OCI-LY1 (cell line): ENCODE data around the gene DLD.

Source experiments
- H2AFZ ChIP-seq: fragments of 200-600 bp; sonication (generic), shearing (Covaris generic); 2 replicates; pipeline ENCODE4 v1.6.0; 2014; ENCODE audit warnings: antibody characterized with exemption, mild to moderate bottlenecking, low read length
- H3F3A ChIP-seq: fragments of 200-600 bp; sonication (generic), shearing (Covaris generic); 2 replicates; pipeline ENCODE4 v1.6.0; 2014; ENCODE audit warnings: mild to moderate bottlenecking, antibody characterized with exemption, low read length, moderate library complexity; ENCODE audit not compliant: insufficient read depth
- H3K27ac ChIP-seq: fragments of 200-600 bp; sonication (generic); 2 replicates; pipeline ENCODE4 v1.5.1; 2014; ENCODE audit warnings: low read length, mixed run types, mild to moderate bottlenecking, low read depth; ENCODE audit not compliant: poor library complexity, severe bottlenecking
- H3K27me3 ChIP-seq: fragments of 200-600 bp; sonication (generic); 2 replicates; pipeline ENCODE4 v1.6.0; 2014; ENCODE audit warnings: antibody characterized with exemption, mild to moderate bottlenecking, low read length, moderate library complexity; ENCODE audit not compliant: insufficient read depth
- H3K36me3 ChIP-seq: fragments of 200-600 bp; sonication (generic); 2 replicates; pipeline ENCODE4 v1.6.1; 2014; ENCODE audit warnings: mild to moderate bottlenecking, antibody characterized with exemption, low read length, moderate library complexity, mixed read lengths; ENCODE audit not compliant: insufficient read depth
- H3K4me1 ChIP-seq: fragments of 200-600 bp; sonication (generic); 2 replicates; pipeline ENCODE4 v1.5.1; 2014; ENCODE audit warnings: mild to moderate bottlenecking, low read length, moderate library complexity; ENCODE audit not compliant: insufficient read depth, severe bottlenecking
- H3K4me2 ChIP-seq: fragments of 200-600 bp; sonication (generic), shearing (Covaris generic); 2 replicates; pipeline ENCODE4 v1.6.1; 2014; ENCODE audit warnings: low read length
- H3K4me3 ChIP-seq: fragments of 200-600 bp; sonication (generic); 2 replicates; pipeline ENCODE4 v1.5.1; 2014; ENCODE audit warnings: low read length, low read depth, mild to moderate bottlenecking, mixed read lengths; ENCODE audit not compliant: poor library complexity, severe bottlenecking
- H3K79me2 ChIP-seq: fragments of 200-600 bp; shearing (Covaris generic); 2 replicates; pipeline ENCODE4 v1.6.1; 2016; ENCODE audit warnings: mixed run types, low read length, mixed read lengths; ENCODE audit not compliant: insufficient read depth
- H3K9ac ChIP-seq: fragments of 200-600 bp; sonication (generic), shearing (Covaris generic); 2 replicates; pipeline ENCODE4 v1.6.1; 2014; ENCODE audit warnings: mild to moderate bottlenecking, low read length, mixed read lengths
- H3K9me2 ChIP-seq: fragments of 200-600 bp; sonication (generic), shearing (Covaris generic); 2 replicates; pipeline ENCODE4 v1.6.1; 2014; ENCODE audit warnings: low read depth, mild to moderate bottlenecking, low read length, mixed read lengths
- H3K9me3 ChIP-seq: fragments of 200-600 bp; shearing (Covaris generic); 2 replicates; pipeline ENCODE4 v1.6.1; 2014; ENCODE audit warnings: low read length, mixed read lengths
- H4K20me1 ChIP-seq: fragments of 200-600 bp; sonication (generic), shearing (Covaris generic); 2 replicates; pipeline ENCODE4 v1.6.0; 2016; ENCODE audit warnings: mild to moderate bottlenecking, low read length; ENCODE audit not compliant: insufficient read depth
- EZH2 ChIP-seq: fragments of 200-600 bp; sonication (generic), shearing (Covaris generic); IDR thresholded peaks from 2 replicates; pipeline ENCODE4 v1.8.0; 2017; ENCODE audit warnings: borderline replicate concordance, mixed run types, mild to moderate bottlenecking, antibody characterized with exemption, low read length, moderate library complexity, mixed read lengths
- TF ChIP-seq, protein P1 (sequence below): fragments of 200-600 bp; sonication (generic), shearing (Covaris generic); IDR thresholded peaks from 2 replicates; pipeline ENCODE4 v1.5.1; 2017; ENCODE audit warnings: mild to moderate bottlenecking, antibody characterized with exemption, low read length, moderate library complexity, mixed read lengths

DLD gene

DNA sequence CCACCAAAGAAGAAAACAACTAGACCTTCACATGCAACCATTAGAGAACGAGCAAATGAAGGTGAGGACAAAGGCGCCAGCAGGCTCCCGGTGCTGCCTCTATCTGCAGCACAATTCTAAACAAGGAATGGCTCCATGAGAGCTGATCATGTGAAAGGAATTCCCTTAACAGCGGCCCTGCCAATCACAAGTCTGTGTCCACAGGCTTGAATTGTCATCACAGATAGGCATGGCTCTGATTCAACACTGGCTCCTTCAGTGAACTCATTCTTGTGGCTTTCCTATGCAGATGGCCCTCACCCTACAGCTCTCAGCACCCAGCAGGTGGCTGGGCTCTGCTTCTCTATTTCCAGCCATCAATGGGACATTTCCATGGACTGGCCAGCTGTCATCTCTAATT is 75.7 kb downstream of the DLD start:
- H3K79me2 ChIP-seq = no peaks in the 10 kb centered on the region
- no peak overlapping the region for H3K4me3 ChIP-seq
- H3F3A ChIP-seq = no peaks in the 10 kb centered on the region
- no peaks in the 10 kb centered on the region for H3K27me3 ChIP-seq
- H3K36me3 ChIP-seq = no peaks in the 10 kb centered on the region
- H3K27ac ChIP-seq = no peak overlapping the region
- no peak overlapping the region for H2AFZ ChIP-seq
- no peaks in the 10 kb centered on the region for H4K20me1 ChIP-seq
- no peaks in the 10 kb centered on the region for H3K9me2 ChIP-seq
- no peaks in the 10 kb centered on the region for H3K4me1 ChIP-seq
- H3K9me3 ChIP-seq = no peaks in the 10 kb centered on the region
- H3K4me2 ChIP-seq = no peak overlapping the region
- TF ChIP-seq EZH2 = no peak
- TF ChIP-seq, protein P1, sequence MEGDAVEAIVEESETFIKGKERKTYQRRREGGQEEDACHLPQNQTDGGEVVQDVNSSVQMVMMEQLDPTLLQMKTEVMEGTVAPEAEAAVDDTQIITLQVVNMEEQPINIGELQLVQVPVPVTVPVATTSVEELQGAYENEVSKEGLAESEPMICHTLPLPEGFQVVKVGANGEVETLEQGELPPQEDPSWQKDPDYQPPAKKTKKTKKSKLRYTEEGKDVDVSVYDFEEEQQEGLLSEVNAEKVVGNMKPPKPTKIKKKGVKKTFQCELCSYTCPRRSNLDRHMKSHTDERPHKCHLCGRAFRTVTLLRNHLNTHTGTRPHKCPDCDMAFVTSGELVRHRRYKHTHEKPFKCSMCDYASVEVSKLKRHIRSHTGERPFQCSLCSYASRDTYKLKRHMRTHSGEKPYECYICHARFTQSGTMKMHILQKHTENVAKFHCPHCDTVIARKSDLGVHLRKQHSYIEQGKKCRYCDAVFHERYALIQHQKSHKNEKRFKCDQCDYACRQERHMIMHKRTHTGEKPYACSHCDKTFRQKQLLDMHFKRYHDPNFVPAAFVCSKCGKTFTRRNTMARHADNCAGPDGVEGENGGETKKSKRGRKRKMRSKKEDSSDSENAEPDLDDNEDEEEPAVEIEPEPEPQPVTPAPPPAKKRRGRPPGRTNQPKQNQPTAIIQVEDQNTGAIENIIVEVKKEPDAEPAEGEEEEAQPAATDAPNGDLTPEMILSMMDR = no peak
- H3K9ac ChIP-seq = no peak overlapping the region

DNA sequence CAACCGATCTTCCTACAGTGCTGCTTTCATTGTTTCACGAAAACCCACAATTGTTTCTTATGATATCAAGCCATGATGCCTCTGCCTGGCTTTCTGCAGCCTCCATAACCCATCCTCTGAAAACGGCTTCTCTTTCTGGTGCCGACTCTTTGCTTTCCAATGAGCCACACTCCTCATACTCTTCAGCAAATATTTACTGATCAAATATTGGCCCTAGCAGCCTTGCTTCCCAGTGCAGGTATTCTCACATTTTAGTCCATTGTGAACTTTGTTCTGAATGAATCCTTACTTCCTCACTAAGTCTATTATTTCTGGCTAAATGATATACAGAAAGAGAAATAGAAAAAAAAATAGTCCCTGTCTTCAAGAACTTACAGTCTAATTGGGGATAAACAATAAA is 76.4 kb downstream of the DLD start:
- H3F3A ChIP-seq = no peaks in the 10 kb centered on the region
- H3K9ac ChIP-seq = no peak overlapping the region
- no peak overlapping the region for H3K27ac ChIP-seq
- H3K9me3 ChIP-seq = no peaks in the 10 kb centered on the region
- no peaks in the 10 kb centered on the region for H3K4me1 ChIP-seq
- H2AFZ ChIP-seq = no peak overlapping the region
- no peak overlapping the region for H3K4me2 ChIP-seq
- no peak overlapping the region for H3K4me3 ChIP-seq
- no peaks in the 10 kb centered on the region for H3K9me2 ChIP-seq
- 0 out of 2 replicates have a peak, but pooled peaks cover 3% of the 10 kb centered on the region for H3K27me3 ChIP-seq
- no peak for TF ChIP-seq EZH2
- TF ChIP-seq, protein P1 = no peak
- H4K20me1 ChIP-seq = no peaks in the 10 kb centered on the region
- H3K36me3 ChIP-seq = no peaks in the 10 kb centered on the region
- H3K79me2 ChIP-seq = no peaks in the 10 kb centered on the region

DNA sequence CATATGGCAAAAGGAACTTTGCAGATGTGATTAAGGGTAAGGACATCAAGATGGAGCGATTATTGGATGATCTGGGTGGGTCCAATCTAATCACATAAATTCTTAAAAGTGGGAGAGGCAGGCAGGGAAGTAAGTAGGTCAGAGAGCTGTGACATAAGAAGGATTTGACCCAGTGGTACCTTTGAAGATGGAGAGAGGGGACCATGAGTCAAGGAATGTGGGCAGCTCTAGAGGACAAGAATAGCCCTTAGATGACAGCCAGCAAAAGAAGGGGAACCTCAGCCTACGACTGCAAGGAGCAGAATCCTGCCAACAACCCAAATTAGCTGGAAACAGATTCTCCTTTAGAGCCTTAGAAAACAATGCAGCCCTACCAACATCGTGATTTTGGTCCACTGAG is 77.5 kb downstream of the DLD start:
- Histone ChIP-seq H3K36me3 (no peaks in the 10 kb centered on the region), H3K4me3 (no peak overlapping the region), H3K9ac (no peak overlapping the region), H3K79me2 (no peaks in the 10 kb centered on the region), H3K9me3 (no peaks in the 10 kb centered on the region), H4K20me1 (no peaks in the 10 kb centered on the region), H3K4me2 (no peak overlapping the region), H3F3A (no peaks in the 10 kb centered on the region), H3K4me1 (no peaks in the 10 kb centered on the region), H2AFZ (no peak overlapping the region), H3K27me3 (0 out of 2 replicates have a peak, but pooled peaks cover 3% of the 10 kb centered on the region), H3K9me2 (no peaks in the 10 kb centered on the region), H3K27ac (no peak overlapping the region)
- TF ChIP-seq EZH2 = no peak
- TF ChIP-seq, protein P1 = no peak
